Osteocyte (in vitro differentiated cells): ENCODE data around the gene CRIM1. TPM values are rescaled to one million over a fixed set of nuclear protein-coding genes. Genes with fewer than 3 reads are reported as not detected.
A peak's percentile ranks its signal among the peaks of the same experiment; 100 is the strongest.

ENCODE experiments used
- DNase-seq: peaks from one replicate; pipeline ENCODE4 v3.0.0; 2021; ENCODE audit warnings: mixed read lengths; ENCODE audit not compliant: unreplicated experiment; ENCODE audit errors: extremely low spot score
- H3K27ac Mint-ChIP-seq: one replicate; pipeline ENCODE4 v1.8.0; 2021; ENCODE audit warnings: mild to moderate bottlenecking, mixed read lengths; ENCODE audit not compliant: unreplicated experiment
- H3K27me3 Mint-ChIP-seq: one replicate; pipeline ENCODE4 v1.8.0; 2021; ENCODE audit warnings: mixed read lengths; ENCODE audit not compliant: unreplicated experiment
- H3K36me3 Mint-ChIP-seq: one replicate; pipeline ENCODE4 v1.8.0; 2021; ENCODE audit warnings: mixed read lengths; ENCODE audit not compliant: unreplicated experiment
- H3K4me1 Mint-ChIP-seq: one replicate; pipeline ENCODE4 v1.8.0; 2021; ENCODE audit warnings: mixed read lengths; ENCODE audit not compliant: unreplicated experiment
- H3K4me3 Mint-ChIP-seq: one replicate; pipeline ENCODE4 v1.8.0; 2021; ENCODE audit warnings: mild to moderate bottlenecking, moderate library complexity, mixed read lengths; ENCODE audit not compliant: unreplicated experiment
- H3K9me3 Mint-ChIP-seq: one replicate; pipeline ENCODE4 v1.8.0; 2021; ENCODE audit warnings: mixed read lengths; ENCODE audit not compliant: unreplicated experiment
- CTCF ChIP-seq: fragments of 200-600 bp; sonication (generic); IDR thresholded peaks from 2 replicates; pipeline ENCODE4 v1.5.0; 2021; ENCODE audit warnings: antibody characterized with exemption, mild to moderate bottlenecking, moderate library complexity
- total RNA-seq: library from RNA; stranded (reverse); gene quantifications from 2 replicates; pipeline ENCODE4 v1.2.1, GENCODE V29; 2021

Gene CRIM1
- total RNA-seq, 1 donor from 2014 or later = 194 TPM

DNA sequence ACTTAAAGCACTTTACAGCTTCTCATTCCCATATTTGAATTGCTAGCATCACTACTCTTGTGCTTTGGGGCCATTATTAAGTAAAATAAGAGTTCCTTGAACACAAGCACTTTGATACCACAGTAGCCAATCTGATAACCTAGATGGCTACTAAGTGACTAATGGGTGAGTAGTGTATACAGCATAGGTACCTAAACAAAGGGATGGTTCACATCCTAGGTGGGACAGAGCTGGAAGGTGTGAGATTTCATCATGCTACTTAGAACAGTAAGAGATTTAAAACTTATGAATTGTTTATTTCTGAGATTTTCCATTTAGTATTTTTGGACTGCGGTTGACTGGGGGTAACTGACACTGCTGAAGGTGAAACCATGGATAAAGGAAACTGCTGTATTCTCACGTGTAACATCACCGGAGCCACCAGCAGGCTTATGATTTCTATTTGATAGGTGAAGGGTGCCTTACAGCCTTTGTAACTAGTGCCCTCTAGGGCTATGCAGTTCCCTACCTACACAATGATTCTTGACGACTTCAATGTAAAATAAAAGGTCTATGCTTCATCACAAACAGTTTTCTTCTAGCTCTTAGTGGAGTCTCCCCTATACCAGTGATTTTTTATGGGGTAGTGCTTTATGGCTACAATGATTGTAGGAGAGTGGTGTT lies 22.1 kb upstream of the CRIM1 start:
- Mint-ChIP-seq H3K27ac (no peak overlapping the region), H3K4me1 (peaks cover 15% of the 10 kb centered on the region), H3K36me3 (no peaks in the 10 kb centered on the region), H3K9me3 (no peaks in the 10 kb centered on the region), H3K4me3 (no peak overlapping the region), H3K27me3 (no peaks in the 10 kb centered on the region)
- TF ChIP-seq CTCF = no peak
- no peak for DNase-seq

- Mint-ChIP-seq H3K36me3 (no peaks in the 10 kb centered on the region), H3K27ac (no peak overlapping the region), H3K27me3 (no peaks in the 10 kb centered on the region), H3K4me1 (peaks cover 24% of the 10 kb centered on the region), H3K4me3 (no peak overlapping the region), H3K9me3 (no peaks in the 10 kb centered on the region)
- no peak for TF ChIP-seq CTCF
- DNase-seq = no peak
Observed at GRCh38 chr2:36335597-36335996, 20.0 kb upstream of the CRIM1 start.

DNA sequence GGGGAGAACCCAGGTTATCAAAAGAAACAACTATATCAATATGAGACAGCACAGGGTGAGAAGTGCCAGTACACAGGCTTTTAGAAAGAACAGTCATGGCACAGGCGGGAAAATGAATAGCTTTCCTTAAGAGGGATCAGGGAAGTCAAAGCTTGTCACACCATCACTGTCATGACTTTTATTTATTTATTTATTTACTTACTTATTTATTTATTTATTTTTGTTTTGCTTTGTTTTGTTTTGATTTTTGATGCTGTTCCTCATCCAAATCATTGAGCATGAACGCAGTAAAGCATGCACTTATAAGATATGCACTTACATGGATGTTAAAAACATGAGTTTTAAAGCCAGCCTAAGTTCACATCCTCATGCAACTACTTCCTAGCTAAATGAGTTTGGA lies 19.3 kb upstream of the CRIM1 start:
- TF ChIP-seq CTCF = no peak
- Mint-ChIP-seq H3K4me1 (peaks cover 22% of the 10 kb centered on the region), H3K4me3 (no peak overlapping the region)

GRCh38 chr2:36337354-36337753 lies 18.2 kb upstream of the CRIM1 start:
- Mint-ChIP-seq H3K4me1 (peaks cover 22% of the 10 kb centered on the region), H3K36me3 (no peaks in the 10 kb centered on the region)
- no peak for TF ChIP-seq CTCF

More for the DNA sequence above, 19.3 kb upstream of the CRIM1 start:
- no peak overlapping the region for H3K27ac Mint-ChIP-seq
- no peaks in the 10 kb centered on the region for H3K36me3 Mint-ChIP-seq
- H3K9me3 Mint-ChIP-seq = no peaks in the 10 kb centered on the region
- no peak for DNase-seq
- H3K27me3 Mint-ChIP-seq = no peaks in the 10 kb centered on the region

GRCh38 chr2:36338124-36338826 lies 17.3 kb upstream of the CRIM1 start:
- H3K36me3 Mint-ChIP-seq = no peaks in the 10 kb centered on the region
- peaks cover 22% of the 10 kb centered on the region for H3K4me1 Mint-ChIP-seq
- H3K9me3 Mint-ChIP-seq = no peaks in the 10 kb centered on the region
- peak overlapping the region; percentile 47 for H3K27ac Mint-ChIP-seq
- no peak overlapping the region for H3K4me3 Mint-ChIP-seq
- TF ChIP-seq CTCF = no peak
- no peaks in the 10 kb centered on the region for H3K27me3 Mint-ChIP-seq
- DNase-seq = no peak

More at GRCh38 chr2:36337354-36337753, 18.2 kb upstream of the CRIM1 start:
- no peak overlapping the region for H3K27ac Mint-ChIP-seq
- H3K9me3 Mint-ChIP-seq = no peaks in the 10 kb centered on the region
- no peaks in the 10 kb centered on the region for H3K27me3 Mint-ChIP-seq
- DNase-seq = no peak
- no peak overlapping the region for H3K4me3 Mint-ChIP-seq
